A549 treated with CORT108297 at 1 μM for 4 hours (cell line): ENCODE measurements around the gene TOMM5. TPM values are rescaled to one million over a fixed set of nuclear protein-coding genes. Genes with fewer than 3 reads are reported as not detected.

Source experiments
- total RNA-seq: library from RNA; stranded (reverse); fragments of 200-300 nt; extraction: Qiagen RNA extraction; gene quantifications from 5 replicates; pipeline ENCODE4 v1.2.3, GENCODE V29; 2022

Gene TOMM5
- 296 to 357 TPM (median 336 TPM) in 5 replicates for total RNA-seq

GRCh38 chr9:37592108-37592951 is at the start of gene TOMM5:
TSS of gene TOMM5 (minus strand) at chr9:37592597. CDS start at chr9:37592532, 65 bp downstream.

GRCh38 chr9:37575921-37576721 is 16.3 kb downstream of the TOMM5 start, which contains the start of gene FBXO10:
TSS of gene FBXO10 (minus strand) at chr9:37576380. CDS start at chr9:37541768, 34,612 bp downstream.

Other genes with a start within 250 kb of the TOMM5 start
- gene GRHPR, start 169.9 kb downstream of the TOMM5 start, total RNA-seq: 140 to 176 TPM (median 172 TPM) in 5 replicates
- gene ZBTB5, start 127.1 kb downstream of the TOMM5 start, total RNA-seq: 6.9 to 9.0 TPM (median 8.4 TPM) in 5 replicates
- 37.2 to 41.3 TPM (median 38.8 TPM) in 5 replicates for gene POLR1E, start 106.6 kb downstream of the TOMM5 start, total RNA-seq
- 5.7 to 8.3 TPM (median 6.9 TPM) in 5 replicates for gene FBXO10, start 16.2 kb downstream of the TOMM5 start, total RNA-seq
- 0.03 to 0.05 TPM (median 0.04 TPM) in 4 of 5 replicates, not detected in the other for gene FRMPD1, start 58.4 kb upstream of the TOMM5 start, total RNA-seq
- 5.4 to 7.3 TPM (median 5.8 TPM) in 5 replicates for gene TRMT10B, start 161.2 kb upstream of the TOMM5 start, total RNA-seq
- 78.0 to 85.8 TPM (median 80.6 TPM) in 5 replicates for gene EXOSC3, start 192.5 kb upstream of the TOMM5 start, total RNA-seq
- gene DCAF10, start 208.2 kb upstream of the TOMM5 start, total RNA-seq: 10.7 to 14.4 TPM (median 11.4 TPM) in 5 replicates